Hepatocyte (in vitro differentiated cells): Measurements from ENCODE around the gene ITGA4. TPM values are rescaled to one million over a fixed set of nuclear protein-coding genes. Genes with fewer than 3 reads are reported as not detected.

Source experiments
- DNase-seq: peaks from one replicate; pipeline ENCODE4 v3.0.0-alpha.2; 2016; ENCODE audit warnings: low spot score
- H2AFZ ChIP-seq: fragments of 200-600 bp; sonication (generic); 2 replicates; pipeline ENCODE4 v1.6.0; 2016; ENCODE audit warnings: antibody characterized with exemption, mild to moderate bottlenecking
- H3K27ac ChIP-seq: fragments of 200-600 bp; sonication (generic); 2 replicates; pipeline ENCODE4 v1.5.1; 2016; ENCODE audit warnings: mild to moderate bottlenecking
- H3K27me3 ChIP-seq: fragments of 200-600 bp; sonication (generic); 2 replicates; pipeline ENCODE4 v1.6.1; 2016
- H3K36me3 ChIP-seq: fragments of 200-600 bp; sonication (generic); replicated peaks from 2 replicates; pipeline ENCODE4 v1.5.1; 2016; ENCODE audit warnings: low read depth; ENCODE audit not compliant: insufficient read depth
- H3K4me1 ChIP-seq: fragments of 200-600 bp; sonication (generic); 2 replicates; pipeline ENCODE4 v1.5.1; 2016; ENCODE audit warnings: mild to moderate bottlenecking, moderate library complexity; ENCODE audit not compliant: insufficient read depth
- H3K4me2 ChIP-seq: fragments of 200-600 bp; sonication (generic); 2 replicates; pipeline ENCODE4 v1.6.0; 2016
- H3K4me3 ChIP-seq: fragments of 200-600 bp; sonication (generic); 2 replicates; pipeline ENCODE4 v1.5.1; 2016; ENCODE audit warnings: mild to moderate bottlenecking
- H3K79me2 ChIP-seq: fragments of 200-600 bp; sonication (generic); 2 replicates; pipeline ENCODE4 v1.6.0; 2017; ENCODE audit warnings: mild to moderate bottlenecking
- H3K9me2 ChIP-seq: fragments of 200-600 bp; sonication (generic); replicated peaks from 2 replicates; pipeline ENCODE4 v1.6.0; 2017; ENCODE audit warnings: mild to moderate bottlenecking; ENCODE audit not compliant: insufficient read depth
- H3K9me3 ChIP-seq: fragments of 200-600 bp; sonication (generic); 2 replicates; pipeline ENCODE4 v1.5.1; 2016; ENCODE audit warnings: low read depth, mild to moderate bottlenecking
- H4K20me1 ChIP-seq: fragments of 200-600 bp; sonication (generic); 2 replicates; pipeline ENCODE4 v1.6.0; 2016; ENCODE audit warnings: mild to moderate bottlenecking; ENCODE audit not compliant: insufficient read depth, poor library complexity, severe bottlenecking
- EZH2 ChIP-seq: fragments of 200-600 bp; sonication (generic); IDR thresholded peaks from 2 replicates; pipeline ENCODE4 v1.6.1; 2016; ENCODE audit warnings: antibody characterized with exemption, mild to moderate bottlenecking, borderline replicate concordance
- EZH2phosphoT487 ChIP-seq: fragments of 200-600 bp; sonication (generic); IDR thresholded peaks from one replicate; pipeline ENCODE4 v1.6.1; 2018; ENCODE audit warnings: antibody characterized with exemption, mild to moderate bottlenecking, low read depth, moderate library complexity; ENCODE audit not compliant: unreplicated experiment, severe bottlenecking
- WGBS: methylation state at CpG from one replicate; pipeline ENCODE4 v1.1.6; 2016; ENCODE audit warnings: low lambda C conversion rate; ENCODE audit errors: missing lambda C conversion rate; 5-methylcytosine and 5-hydroxymethylcytosine counted together
- polyA plus RNA-seq: library from polyadenylated mRNA; unstranded; fragments of >200 nt; fragmentation: Nextera tagmentation; extraction: Ambion mirVana; gene quantifications from 2 replicates; pipeline ENCODE4 v1.2.1, GENCODE V29; 2016
- total RNA-seq: library from RNA; depleted of rRNA; stranded (reverse); fragments of >200 nt; gene quantifications from 2 replicates; pipeline ENCODE4 v1.2.3, GENCODE V29; 2014
- TF ChIP-seq, protein P1 (sequence below): fragments of 200-600 bp; sonication (generic); IDR thresholded peaks from 2 replicates; pipeline ENCODE4 v1.5.1; 2016; ENCODE audit warnings: antibody characterized with exemption, mild to moderate bottlenecking; ENCODE audit not compliant: poor library complexity

Gene ITGA4
- total and polyA plus RNA-seq, 2 experiments from 2014 or later: 1.9 to 6.3 TPM

DNA sequence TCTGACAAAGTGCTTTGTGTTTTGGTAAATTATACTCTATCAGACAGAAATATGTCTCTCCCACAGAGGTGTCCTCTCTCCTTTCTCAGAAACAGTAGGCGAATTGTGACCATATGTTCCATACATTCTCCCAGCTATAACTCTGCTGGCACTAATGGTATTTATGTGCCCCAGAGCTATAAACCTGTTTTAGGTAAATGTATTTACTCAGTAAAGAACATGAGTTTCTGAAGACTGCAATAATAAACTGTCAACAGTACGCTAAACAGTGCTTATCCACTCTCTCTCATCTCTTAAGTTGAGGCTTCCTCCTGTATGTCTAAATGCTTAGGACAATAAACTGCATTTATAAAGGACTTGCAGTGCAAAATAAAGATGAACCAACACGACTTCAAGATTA lies 58.5 kb downstream of the ITGA4 start:
- no peaks in the 10 kb centered on the region for H4K20me1 ChIP-seq
- 33% methylated on average over 3 of the region's 3 CpGs for WGBS

DNA sequence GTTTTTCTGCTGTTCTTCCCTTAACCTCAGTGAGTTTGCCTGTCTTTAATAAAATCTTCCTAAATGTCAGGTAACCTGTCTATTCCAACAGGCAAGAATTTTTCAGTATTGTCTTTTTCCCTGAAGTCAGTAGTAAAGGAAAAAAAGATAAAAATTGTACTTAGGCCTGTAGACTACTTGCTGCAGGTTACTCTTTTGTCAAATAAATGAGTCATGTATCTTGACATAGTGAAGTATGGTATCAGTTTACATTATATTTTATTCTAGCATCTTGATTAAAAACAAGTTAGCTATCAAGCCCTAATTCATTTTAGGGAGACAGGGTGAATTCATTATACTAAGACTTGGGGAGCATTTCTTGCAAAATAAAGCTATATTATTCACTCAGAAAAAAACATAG lies 59.8 kb downstream of the ITGA4 start:
- no peak for TF ChIP-seq EZH2phosphoT487
- TF ChIP-seq, protein P1, sequence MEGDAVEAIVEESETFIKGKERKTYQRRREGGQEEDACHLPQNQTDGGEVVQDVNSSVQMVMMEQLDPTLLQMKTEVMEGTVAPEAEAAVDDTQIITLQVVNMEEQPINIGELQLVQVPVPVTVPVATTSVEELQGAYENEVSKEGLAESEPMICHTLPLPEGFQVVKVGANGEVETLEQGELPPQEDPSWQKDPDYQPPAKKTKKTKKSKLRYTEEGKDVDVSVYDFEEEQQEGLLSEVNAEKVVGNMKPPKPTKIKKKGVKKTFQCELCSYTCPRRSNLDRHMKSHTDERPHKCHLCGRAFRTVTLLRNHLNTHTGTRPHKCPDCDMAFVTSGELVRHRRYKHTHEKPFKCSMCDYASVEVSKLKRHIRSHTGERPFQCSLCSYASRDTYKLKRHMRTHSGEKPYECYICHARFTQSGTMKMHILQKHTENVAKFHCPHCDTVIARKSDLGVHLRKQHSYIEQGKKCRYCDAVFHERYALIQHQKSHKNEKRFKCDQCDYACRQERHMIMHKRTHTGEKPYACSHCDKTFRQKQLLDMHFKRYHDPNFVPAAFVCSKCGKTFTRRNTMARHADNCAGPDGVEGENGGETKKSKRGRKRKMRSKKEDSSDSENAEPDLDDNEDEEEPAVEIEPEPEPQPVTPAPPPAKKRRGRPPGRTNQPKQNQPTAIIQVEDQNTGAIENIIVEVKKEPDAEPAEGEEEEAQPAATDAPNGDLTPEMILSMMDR: no peak
- no peak for TF ChIP-seq EZH2
- Histone ChIP-seq H3K27me3 (no peaks in the 10 kb centered on the region), H2AFZ (no peak overlapping the region), H3K4me3 (no peak overlapping the region), H3K79me2 (no peaks in the 10 kb centered on the region), H4K20me1 (no peaks in the 10 kb centered on the region), H3K36me3 (no peaks in the 10 kb centered on the region), H3K4me2 (no peak overlapping the region), H3K4me1 (no peaks in the 10 kb centered on the region), H3K9me2 (no peaks in the 10 kb centered on the region), H3K9me3 (no peaks in the 10 kb centered on the region), H3K27ac (no peak overlapping the region)
- no peak for DNase-seq

More for the DNA sequence above, 58.5 kb downstream of the ITGA4 start:
- Histone ChIP-seq H3K4me1 (no peaks in the 10 kb centered on the region), H3K36me3 (no peaks in the 10 kb centered on the region), H3K9me2 (no peaks in the 10 kb centered on the region), H3K4me3 (no peak overlapping the region), H2AFZ (no peak overlapping the region), H3K27me3 (no peaks in the 10 kb centered on the region), H3K9me3 (no peaks in the 10 kb centered on the region), H3K79me2 (no peaks in the 10 kb centered on the region), H3K4me2 (no peak overlapping the region), H3K27ac (no peak overlapping the region)
- no peak for DNase-seq
- TF ChIP-seq EZH2phosphoT487 (no peak), EZH2 (no peak)
- TF ChIP-seq, protein P1: no peak

DNA sequence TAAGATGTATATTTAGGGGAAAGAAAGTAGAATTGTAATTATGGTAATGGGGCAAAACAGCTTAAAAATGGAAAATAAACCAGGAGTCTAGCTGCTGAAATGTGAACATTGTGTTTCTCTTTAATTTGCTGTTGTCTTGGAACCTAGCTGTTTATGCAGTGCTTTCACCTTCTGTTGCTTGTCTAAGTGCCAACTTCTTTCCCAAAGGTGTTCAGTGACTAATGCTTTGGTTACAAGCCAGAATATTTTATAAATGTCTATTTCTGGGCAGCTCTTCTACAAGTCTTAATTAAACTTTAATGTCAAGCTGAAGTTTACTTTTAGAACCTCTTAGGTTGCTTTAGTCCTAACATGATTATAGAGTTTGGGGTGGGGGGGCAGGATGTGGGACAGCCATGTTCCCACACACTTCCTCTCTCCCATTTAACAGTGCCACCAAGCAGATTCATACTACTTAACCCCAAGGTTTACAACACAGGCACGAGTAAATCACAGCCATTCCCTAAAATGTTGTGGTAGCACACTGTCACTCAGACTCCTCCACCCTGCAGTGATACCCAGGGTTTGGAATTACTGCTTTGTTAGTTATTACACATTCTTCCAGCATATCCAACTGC lies 60.6 kb downstream of the ITGA4 start:
- no peak for DNase-seq
- whole genome bisulfite sequencing: 73% methylated on average over 1 of the region's 1 CpG
- H3K79me2 ChIP-seq: no peaks in the 10 kb centered on the region
- H3K36me3 ChIP-seq: no peaks in the 10 kb centered on the region
- H3K27me3 ChIP-seq: no peaks in the 10 kb centered on the region
- no peak overlapping the region for H3K4me2 ChIP-seq
- no peak overlapping the region for H3K27ac ChIP-seq
- no peak overlapping the region for H2AFZ ChIP-seq
- H3K9me3 ChIP-seq: no peaks in the 10 kb centered on the region
- H3K4me3 ChIP-seq: no peak overlapping the region
- H3K9me2 ChIP-seq: no peaks in the 10 kb centered on the region
- no peak for TF ChIP-seq EZH2
- TF ChIP-seq EZH2phosphoT487: no peak
- TF ChIP-seq, protein P1: no peak
- no peaks in the 10 kb centered on the region for H3K4me1 ChIP-seq
- no peaks in the 10 kb centered on the region for H4K20me1 ChIP-seq
